HL-60/S4 treated with phorbol 12-myristate 13-acetate at 8.2 ng/mL for 4 days and 3 days (cell line): ENCODE results near the gene DIP2C.

Experiments used
- in situ Hi-C: fragments of 300-500 bp; cut with MboI; formaldehyde crosslinking; loops from 2 replicates; pipeline ENCODE4 v1.15.0; 2022; ENCODE audit warnings: low sequenced_read_pairs

DIP2C gene

DNA sequence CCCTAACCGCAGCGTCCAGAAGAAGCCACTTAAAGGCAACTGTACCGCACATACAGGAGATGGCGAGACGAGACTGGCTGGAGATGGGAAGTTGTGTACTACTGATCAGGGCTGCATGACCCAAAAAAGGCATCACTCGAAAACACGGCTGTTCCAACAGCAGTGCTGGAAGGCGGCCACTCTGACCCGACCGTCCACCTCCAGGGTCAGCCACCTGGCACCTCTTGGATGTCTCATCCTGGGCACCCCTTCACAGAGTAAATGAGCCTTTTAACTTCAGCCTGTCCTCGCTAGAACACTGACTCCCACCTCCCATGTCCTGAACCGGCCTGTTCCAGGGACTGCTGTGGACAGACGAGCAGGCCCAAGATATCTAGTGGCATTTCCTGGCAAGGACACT, 180.7 kb downstream of the DIP2C start:
- in situ Hi-C loops: no loop called here

DNA sequence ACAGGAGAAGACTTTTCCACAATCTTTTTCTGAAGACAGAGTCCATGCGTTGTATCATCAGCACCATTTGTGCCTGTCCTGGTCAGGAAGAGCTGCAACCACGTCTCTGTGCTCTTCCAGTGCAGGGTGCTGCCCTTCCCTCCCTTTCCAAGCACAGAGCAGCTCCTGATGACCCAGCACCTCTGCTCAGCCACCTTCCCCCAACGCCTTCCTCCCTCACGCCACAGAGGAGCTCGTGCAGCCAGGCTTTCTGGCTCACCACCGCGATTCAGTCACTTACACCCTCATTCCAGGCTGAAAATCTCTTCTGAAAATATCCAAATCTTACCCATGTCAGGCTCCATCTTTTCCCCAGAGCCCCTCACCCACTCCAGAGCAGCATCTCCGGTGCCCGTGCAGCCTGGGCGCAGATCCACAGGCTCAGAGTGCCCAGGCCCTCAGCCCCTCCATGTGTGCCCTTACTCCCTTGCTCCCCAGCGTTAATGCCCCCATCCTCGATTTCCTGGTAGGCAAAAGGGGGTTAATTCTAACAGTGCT, 181.5 kb downstream of the DIP2C start:
- in situ Hi-C loops: no loop called here

DNA sequence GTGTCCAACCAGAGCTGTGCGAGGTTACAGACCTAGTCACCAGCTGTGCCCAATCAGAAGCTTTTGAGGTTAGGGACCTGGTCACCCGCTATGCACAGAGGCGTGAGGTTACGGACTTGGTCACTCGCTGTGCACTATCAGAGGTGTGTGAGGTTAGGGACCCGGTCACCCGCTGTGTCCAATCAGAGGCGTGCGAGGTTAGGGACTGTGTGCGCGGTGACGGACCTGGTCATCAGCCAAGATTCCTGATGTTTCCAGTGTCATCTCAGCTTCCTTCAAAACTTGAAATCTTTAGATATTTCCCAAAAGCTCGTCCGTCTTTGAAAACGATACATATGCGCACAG, 182.1 kb downstream of the DIP2C start:
- in situ Hi-C loops: no loop called here

DNA sequence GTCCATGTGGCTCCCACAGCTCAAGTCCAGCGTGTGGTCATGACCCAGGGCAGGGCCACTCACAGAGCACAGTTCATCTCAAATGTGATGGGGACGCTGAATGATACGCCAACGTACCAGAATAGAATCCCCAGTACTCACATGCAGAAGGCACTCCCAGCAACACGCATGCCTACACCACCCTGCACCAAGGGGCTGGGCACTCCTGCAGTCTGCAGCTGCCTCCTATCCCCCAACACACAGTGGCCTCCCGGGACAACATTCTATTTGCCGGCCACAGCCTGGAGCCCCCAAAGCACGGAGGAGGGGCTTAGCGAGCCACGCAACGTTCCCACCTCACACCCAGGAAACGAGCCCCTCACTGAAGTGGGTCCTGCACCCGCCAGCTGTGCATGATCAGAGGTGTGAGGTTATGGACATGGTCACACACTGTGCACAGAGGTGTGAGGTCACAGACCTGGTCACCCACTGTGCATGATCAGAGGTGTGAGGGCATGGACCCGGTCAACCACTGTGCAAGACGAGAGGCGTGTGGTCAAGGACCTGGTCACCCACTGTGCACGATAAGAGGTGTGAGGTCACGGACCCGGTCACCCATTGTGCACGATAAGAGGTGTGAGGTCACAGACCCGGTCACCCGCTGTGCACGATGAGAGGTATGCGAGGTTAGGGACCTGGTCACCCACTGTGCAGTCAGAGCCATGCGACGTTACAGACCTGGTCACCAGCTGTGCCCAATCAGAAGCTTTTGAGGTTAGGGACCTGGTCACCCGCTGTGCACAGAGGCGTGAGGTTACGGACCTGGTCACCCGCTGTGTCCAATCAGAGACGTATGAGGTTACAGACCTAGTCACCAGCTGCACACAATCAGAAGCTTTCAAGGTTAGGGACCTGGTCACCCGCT, 182.8 kb downstream of the DIP2C start:
- in situ Hi-C loops: no loop called here

DNA sequence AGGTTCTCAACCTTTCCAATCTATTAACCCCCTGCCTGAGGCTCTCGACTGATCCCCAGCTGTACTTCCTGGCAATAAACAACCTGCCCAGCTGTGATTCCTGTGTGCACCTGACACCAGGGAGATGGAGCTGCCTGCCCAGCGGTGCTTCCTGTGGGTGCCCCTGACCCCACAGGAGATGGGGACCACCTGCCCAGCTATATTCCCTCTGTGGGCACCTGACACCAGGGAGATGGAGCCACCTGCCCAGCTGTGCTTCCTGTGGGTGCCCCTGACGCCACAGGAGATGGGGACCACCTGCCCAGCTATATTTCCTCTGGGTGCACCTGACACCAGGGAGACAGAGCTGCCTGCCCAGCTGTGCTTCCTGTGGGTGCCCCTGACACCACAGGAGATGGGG, 184.0 kb downstream of the DIP2C start:
- in situ Hi-C loops: no loop called here

DNA sequence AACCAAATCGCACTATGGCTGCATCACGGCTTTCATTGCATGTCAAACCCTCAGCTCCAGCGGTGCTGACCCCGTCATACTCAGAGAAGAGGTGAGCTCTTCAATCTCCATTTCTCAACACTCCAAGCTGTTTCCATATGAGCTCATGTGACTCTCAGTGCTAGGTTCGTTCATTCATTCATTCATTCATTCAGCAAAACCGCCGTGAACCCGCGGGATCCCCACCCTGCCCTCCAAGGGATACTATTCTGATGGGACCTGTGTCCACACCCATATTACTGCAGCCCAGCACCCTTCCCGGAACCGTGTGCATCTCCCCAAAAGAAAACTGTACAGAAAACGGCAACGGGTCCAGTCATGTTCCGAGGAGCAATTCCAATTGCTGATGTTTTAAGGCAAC, 184.7 kb downstream of the DIP2C start:
- in situ Hi-C loops: no loop called here

DNA sequence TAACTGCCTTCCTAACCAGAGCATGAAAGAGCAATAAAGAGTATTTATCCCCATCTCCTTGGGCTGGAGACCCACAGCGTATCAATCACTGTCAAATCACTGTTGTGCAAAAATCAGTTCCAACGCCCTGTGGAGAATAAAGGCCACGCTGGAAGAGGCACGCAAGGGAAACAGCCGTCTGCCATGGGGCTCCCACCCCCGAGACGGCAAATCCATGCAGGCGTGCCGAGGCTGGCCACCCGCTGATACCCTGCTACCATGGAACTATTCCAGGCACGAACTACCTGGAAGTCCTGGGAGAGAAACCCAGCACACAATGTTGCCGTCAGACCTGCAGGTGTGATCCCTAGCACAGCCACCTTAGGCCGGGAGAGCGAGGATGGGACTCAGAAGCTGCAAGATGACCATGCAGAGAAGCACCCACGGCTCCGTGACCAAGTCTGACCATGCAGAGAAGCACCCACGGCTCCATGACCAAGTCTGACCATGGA, 185.3 kb downstream of the DIP2C start:
- in situ Hi-C loops: no loop called here

DNA sequence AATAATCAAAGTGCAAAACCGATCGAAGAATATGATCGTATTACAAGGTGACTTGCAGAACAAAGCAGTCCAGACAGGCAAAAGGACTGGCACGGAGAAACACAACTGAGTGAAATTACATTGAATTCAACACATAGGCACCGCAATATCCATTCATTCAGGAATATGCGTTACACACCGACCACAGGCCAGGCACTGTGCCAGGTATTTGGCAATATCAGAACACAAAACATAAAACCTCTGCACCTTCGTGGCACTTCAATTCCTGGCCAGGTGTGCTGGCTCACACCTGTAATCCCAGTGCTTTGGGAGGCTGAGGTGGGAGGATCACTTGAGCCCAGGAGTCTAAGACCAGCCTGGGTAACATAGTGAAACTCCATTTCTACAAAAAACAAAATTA, 187.9 kb downstream of the DIP2C start:
- in situ Hi-C loops: no loop called here

DNA sequence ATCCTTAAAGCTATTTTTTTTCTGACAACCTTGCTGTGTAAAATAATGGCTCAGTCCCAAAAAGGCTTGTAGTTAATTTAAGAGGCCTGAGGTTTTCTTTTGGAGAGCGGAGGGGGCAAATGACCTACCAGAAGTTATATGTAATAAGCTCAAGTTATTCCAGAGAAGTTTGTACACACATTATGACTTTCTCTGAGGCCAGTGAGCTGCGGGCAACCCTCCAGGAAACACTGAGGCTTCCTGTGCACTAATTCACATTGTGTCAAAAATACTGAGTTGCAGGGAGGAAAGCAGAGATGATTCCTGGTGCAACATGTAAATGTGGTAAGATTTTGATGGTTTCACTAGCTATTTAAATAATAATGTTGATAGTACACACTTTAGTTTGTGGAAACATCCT, 188.6 kb downstream of the DIP2C start:
- in situ Hi-C loops: no loop called here

DNA sequence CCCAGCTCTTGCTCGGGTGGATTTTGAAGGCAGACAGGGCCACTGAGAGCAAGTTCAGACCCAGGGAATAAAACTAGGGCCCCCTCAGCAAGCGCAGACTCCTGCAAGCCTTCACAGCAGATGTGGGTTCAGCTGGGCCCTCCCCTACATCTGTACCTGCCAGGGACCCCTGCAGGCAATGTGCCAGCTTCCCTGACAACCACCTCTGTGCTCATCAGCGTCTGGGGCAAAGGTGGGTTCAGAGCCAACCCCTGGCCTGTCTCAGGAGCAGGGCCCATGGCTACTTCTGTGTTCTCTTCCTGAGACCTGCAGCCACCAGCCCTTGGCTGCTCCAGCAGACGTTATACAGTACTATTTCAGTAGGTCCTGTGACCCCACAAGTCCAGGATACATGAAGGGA, 189.5 kb downstream of the DIP2C start:
- in situ Hi-C loops: no loop called here

DNA sequence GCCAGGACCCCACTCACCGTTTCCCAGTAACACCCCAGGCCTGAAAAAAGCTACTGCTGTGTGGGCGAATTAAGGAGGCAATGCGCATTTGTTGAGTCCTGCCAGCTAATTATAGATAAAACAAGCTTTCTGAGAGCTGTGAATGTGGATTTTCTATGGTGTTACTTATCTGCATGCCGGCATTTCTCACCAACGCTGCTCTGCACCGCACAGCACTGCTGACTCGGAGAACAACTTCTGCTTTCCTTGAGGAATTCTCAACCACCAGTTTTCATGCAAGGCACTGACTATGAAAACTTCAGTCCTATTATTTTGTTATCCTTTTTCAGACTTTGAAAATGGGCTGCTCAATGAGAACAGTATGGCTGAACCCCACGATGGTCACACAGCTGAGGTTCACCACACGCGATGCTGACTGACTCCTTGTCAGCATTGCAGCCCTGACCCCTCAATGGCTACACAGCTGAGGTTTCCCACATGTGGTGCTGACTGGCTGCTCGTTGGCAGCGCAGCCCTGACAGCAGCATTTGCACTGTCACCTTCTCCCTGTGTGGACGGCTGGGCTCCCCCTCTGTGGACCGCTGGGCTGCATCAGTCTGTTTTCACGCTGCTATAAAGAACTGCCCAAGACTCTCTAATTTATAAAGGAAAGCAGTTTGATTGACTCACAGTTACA, 190.6 kb downstream of the DIP2C start:
- in situ Hi-C loops: no loop called here

DNA sequence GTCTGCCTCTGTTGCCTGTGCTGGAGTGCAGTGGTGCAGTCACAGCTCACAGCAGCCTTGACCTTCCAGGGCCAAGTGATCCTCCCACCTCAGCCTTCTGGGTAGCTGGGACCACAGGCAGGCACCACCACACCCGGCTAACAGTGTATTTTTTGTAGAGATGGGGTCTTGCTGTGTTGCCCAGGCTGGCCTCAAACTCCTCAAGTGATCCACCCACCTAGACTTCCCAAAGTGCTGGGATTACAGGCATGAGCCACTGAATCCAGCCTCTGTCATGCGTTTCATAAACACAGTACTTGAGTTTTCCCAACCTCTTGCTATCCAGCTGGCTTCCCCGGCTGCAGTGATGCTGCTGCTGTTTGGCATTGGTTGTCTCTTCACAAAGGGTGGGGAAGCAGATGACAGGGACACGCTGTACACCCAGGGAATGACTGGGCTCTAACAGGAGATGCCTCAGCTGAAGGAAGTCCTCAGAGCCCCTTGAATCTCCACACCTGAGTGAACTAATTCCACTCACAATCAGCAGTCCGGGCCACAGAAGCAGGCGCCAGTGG, 191.5 kb downstream of the DIP2C start:
- in situ Hi-C loops: no loop called here

DNA sequence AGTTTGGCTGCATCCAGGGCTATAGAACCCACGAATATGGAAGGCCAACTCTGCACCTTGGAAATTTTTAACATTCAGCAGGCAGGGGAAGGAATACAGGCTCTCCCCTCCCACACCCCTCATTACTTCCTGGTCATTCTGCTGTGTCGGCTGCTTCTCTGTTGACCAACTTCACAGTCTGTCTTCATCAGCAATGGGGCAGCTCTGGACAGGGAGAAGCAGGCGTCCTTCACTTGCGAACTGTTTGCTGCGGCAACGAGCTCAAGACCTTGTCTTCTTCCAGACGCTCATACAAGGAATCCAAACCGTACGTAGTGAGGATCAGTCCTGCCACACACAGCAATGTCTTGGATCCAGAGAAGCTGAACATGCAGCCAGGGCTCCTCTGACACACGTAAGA, 192.2 kb downstream of the DIP2C start:
- in situ Hi-C loops: no loop called here

DNA sequence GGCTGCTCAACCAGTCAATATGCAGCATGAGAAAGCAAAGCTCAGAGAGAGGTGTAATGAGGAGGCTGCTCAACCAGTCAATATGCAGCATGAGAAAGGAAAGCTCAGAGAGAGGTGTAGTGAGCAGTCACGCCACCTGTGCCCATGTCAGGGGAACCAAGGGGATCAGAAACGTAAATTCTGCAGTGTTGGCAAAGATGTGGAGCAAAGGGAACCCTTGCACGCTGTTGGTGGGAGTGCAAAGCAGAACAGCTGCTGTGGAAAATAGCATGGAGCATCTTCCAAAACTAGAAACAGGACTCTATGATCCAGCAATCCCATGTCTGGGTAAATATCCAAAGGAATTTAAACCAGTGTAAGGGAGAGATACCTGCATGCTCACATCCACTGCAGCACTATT, 194.9 kb downstream of the DIP2C start:
- in situ Hi-C loops: no loop called here

DNA sequence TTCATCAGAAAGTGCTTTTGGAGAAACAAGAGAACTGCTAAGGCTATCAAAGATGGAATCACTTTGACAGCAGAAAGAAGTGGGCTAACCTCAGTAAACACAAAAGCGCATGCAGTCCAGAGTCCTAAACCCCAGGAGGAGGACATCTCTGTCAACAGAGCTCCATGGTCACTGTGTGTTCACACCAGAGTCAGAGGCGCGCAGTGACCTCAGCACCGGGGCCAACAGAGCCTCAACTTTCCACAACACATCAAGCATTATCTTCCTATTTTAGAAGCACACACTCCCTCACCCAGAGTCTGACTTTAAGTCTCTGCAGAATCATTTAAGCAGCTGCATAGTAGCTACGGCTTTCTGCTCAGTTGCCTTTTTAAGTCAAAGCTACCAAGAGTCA, 195.3 kb downstream of the DIP2C start:
- in situ Hi-C loops: no loop called here

DNA sequence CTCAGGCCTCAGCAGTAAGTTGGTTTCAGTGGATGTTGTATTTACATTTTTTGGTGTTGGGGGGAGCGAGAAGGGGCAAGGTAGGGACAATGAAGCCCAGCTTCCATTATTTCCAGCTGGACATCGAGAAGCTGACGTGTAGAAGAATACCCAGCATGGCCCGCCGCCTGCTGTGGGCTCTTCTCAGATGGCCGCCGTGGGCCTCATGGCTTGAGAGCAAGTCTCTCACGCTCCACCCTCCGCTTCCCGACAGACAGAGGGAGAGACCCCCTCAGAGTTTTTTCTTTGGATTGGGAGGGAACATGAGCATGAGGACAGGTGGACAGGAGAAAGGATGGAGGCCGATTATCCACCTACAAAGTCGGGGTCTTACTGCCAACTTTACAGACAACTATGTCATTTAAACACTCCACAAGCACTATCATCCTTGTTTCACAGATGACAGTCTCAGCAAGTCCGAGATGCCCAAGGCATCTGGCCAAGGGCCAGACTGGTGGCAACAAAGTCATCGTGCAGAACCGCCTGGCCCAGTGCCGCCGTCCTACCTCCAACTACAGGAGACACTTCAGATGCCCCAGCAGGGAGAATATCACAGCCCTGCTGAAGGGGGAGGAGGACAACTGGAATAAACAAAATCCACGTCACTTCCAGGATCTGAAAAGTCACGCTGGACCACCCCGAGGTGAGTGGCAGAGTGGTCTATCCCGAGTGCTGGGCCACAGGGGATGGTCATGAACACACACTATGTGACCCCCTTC, 195.9 kb downstream of the DIP2C start:
- in situ Hi-C loops: no loop called here

DNA sequence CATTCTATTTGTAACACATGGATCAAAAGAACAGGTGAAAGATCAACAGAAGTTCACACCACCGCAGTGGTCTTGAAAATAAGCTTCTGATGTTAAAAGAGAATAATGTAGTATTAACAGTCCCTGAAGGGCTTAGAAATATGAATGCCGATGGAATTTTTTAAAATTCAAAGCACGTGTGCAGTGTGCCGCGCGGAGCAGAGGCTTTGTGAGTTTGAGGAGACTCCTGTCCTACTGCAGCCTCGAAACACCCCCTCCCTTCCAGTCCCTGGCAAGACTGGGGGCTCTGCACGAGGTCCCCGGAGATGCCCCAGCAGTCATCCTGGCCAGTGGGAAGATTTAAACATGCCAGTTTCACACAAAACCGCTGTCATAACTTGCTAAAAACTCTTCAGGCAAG, 196.6 kb downstream of the DIP2C start:
- in situ Hi-C loops: no loop called here

DNA sequence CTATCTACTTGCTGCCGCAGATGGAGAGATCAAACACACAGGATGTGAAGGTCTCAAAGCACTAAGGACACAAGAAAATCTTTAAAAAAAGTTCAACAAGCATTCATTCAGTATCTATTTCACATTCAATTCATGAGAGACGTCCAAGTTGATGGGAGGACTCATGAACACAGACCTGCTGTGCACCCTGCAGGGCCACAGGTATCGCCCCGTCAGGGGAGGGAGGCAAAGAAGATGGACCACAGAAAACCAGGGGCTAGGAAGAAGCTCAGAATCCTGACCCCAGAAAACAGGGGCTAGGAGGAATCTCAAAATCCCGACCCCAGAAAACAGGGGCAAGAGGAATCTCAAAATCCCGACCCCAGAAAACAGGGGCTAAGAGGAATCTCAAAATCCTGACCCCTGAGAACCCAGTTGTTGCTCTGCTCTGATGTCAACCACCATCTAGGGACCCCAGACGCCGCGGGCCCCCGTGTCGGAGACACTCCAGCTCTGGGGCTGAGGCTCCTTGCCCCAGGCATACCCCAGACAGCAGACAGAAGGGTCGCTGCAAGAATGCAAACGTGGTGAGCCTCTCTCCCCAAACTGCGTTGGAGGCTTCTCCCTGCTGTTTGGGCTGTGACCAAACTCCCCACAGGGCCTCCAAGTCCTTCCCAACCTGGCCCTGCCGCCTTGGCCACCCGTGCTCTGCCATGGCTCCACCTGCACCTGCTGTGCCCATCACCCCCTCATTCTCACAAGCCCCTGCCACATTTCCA, 197.6 kb downstream of the DIP2C start:
- in situ Hi-C loops: no loop called here

DNA sequence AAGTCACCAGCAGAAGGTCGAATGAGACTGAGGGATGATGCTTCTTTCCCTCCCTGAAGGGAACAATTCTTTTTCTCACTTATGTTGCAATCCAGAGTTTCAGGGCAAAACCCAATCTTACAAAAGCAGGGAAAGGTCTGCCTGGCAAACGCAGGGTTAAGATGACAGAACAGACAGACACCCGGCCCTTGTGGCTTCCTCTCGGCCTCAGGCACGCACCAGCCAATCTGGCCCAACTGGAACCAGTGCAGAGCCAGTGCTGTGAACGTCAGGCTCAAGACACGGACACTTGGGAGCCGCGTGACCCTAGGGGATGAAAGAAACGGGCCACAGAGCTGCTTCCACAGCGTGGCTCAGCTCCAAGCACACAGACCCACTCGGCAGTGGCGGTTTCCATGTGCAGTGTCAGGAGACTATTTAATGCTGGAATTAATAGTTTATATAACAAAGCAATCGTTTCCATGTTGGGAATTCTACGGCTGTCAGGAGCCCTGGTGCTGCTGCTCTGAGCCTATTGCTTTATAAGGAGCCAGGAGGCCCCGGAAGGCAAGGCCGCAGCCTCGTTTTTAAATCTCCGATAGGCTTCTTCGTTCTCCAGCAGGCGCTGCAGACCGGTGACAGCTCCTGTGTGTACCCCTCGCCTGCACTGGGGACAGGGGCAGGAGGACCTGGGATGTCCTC, 198.4 kb downstream of the DIP2C start:
- in situ Hi-C loops: no loop called here

DNA sequence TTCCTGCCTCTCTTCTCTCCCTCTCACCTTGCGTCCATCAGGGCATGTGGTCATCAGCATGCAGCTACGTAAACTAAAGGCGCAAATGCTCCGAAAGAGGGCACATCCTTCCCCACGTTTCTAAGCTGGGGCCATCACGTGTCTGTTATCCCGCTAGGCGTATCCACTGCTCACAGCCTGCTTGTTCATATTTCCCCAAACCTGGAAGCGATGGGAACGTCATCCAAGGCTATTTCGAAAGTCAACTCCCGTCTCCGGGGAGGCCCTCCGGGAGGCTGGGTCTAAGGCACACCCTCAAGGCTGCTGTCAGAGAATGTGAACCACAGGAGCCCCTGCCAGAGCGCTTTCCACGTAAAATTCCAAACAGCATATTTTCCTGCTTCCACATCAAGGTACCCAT, 199.2 kb downstream of the DIP2C start:
- in situ Hi-C loops: no loop called here
